GM19467 (cell line): Measurements from ENCODE around the gene DLG2.

Experiments used
- ATAC-seq: cut with Tn5 transposase; IDR thresholded peaks from one replicate; pipeline ENCODE4 v1.9.1; 2021; ENCODE audit warnings: mild to moderate bottlenecking, moderate library complexity; ENCODE audit not compliant: unreplicated experiment

DLG2 gene

DNA sequence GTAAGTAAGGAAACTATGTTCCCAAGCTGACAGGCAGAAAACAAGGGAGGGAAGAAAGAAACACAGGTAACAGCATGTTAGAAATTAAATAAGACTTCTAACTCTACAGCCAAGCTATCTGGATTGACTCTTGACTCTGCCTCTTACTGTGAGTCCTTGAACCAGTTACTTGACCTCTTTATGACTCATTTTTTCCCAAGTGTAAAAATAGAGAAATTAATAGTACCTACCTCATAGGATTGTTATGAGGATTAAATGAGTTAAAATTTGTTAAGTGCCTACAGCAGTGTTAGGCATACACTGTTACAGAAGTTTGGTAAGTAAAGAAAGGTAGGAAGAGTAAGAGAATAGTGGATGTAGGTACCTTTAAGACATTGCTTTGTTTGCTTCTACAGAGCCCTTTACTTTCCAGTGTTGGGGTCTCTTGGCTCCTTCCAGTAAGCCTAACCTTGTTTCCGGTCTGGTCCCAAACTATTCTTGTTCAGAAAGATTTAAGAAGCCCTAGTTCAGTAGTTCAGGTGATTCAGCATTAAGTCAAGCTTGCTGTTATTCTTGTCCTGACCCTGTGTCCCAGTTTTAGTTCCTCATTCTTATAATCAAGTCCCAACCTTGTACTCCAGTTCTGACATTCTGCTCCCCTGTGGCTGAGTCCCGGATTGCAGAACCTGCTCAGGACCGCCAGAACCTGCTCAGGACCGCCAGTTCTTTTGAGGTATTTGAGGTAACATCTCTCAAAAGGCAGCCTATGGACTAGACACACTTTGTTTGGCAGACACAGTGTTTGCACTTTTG is 1377.6 kb downstream of the DLG2 start:
- peak; percentile 64 for ATAC-seq

DNA sequence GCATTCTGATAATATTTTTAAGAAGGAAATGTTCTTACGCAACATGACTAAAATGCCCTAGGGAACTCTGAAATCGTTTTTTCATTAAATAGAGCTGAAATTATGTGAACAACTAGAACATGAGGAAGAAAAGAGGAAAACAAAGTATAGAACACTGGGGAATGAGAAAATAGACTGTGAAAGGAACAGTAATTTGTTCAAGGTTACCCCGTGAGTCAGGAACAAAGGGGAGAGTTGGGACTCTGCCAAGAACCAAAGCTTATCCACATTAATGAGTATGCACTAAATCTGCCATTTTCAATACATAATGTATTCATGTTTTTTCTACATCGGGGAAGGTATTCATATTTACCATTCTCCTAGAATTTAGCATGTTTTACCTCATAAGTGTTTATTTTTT is 1379.2 kb downstream of the DLG2 start:
- no peak for ATAC-seq

DNA sequence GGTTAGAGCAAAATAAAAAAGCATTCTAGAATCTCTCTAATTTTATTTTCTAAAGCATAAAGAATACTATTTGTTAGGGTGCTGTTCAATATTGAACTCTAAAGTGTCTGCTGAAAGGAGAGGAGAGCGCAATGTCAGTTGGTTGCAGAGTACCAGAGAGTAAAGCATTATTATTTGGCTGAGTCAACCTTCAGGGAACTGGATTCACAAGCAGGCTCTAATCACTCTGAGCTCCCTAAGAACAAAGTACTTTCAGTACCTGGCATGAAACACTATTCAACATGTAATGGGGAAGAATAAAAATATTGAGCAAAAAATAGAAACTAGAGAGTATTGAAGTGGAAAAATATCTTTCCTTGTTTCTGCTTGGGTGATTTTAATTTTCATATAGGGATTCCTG is 1380.0 kb downstream of the DLG2 start:
- ATAC-seq = no peak

DNA sequence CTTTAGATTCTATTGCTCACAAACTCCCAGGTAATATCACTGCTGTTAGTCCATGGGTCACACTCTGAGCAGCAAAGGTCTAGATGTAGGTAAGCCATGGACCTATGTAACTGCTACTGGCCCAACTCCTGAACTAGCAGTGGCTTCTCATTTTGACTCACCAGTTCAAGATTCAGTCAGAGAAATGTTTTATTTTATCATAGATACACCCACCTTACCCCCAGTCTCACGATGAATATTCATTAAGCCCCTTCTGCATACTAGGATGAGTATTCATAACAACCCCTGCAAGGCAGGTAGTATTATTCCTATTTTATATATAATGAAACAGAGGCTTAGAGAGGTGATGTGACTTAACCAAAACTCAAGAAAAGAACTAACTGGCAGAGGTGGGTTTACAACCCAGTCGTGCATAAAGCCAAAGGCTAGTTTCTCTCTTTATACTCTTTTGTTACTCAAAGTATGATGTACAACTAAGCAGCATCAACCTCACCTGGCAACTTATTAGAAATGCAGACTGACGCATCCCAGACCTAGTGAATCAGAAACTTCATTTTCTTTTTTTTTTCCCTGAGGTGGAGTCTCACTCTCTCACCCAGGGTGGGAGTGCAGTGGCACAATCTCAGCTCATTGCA is 1383.4 kb downstream of the DLG2 start:
- no peak for ATAC-seq

DNA sequence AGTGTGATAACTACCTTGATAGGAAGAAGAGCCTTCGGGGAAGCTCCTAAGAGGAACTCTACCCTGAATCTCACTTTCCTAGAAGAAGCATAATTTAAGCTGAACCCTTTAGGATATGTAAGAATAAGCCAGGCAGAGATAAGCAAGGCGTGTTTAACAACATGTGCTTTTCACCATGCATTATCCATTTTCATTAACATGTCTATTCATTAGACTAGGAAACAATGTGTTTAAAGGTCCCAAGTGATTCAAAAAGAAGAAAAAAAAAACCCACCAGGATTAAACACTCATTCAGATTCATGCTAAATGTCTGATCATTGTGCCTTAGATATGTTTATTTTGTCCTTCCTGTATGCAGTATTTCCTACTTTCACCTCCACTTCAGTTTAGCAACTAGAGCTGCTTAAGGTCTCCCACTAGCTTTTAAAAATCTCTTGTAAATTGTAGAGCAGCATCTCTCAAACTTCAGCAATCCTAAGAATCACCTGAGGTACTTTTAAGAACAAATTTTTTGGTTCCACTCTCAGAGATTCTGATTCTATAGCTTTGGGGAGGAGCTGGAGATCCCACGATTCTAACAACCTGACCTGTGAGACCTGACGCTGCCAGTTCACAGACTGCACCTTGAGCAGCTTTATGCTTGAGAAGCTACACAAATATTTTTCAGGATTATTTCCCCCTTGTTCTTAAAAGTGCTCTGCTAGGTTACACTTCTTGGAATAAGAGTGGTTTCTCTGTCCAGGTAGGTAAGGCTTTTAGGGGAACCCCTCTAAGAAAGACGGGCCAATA is 1385.6 kb downstream of the DLG2 start:
- ATAC-seq = no peak

DNA sequence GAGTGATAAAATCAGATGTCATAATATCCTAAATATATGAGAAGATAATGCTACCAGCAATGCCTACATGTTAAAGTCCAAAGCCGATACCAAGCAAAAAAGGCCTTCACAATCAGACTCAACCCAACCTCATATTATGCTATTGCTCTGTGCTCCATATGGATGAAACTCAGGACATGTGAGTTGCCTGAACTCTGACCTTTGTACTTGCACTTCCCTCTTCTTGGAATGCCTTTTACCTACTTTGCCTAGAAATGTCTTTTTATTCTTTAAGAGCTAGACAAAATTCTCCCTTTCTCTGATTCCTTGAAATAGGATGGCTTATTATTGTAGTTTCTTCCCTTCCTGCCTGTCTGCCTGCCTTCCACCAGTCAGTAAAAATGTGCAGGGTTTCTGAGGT is 1386.3 kb downstream of the DLG2 start:
- no peak for ATAC-seq

DNA sequence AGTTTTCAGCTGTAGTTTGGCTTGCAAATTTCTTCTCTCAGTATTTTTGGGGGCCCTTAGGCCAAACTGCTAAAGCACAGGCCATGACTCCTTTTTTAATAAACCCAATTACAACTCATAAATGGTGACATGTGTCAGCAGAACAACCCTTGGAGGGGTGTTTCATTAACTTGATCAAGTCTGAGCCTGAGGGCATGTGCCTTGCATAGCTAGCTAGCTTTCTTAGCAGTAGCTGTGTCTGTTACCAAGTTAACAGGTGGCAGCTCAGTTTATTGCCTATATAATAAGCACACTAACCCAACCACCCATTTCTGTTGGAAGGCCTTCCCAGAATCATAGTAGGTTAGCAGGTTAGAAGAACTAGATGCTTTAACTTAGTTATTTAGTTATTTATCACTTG is 1390.7 kb downstream of the DLG2 start:
- no peak for ATAC-seq

DNA sequence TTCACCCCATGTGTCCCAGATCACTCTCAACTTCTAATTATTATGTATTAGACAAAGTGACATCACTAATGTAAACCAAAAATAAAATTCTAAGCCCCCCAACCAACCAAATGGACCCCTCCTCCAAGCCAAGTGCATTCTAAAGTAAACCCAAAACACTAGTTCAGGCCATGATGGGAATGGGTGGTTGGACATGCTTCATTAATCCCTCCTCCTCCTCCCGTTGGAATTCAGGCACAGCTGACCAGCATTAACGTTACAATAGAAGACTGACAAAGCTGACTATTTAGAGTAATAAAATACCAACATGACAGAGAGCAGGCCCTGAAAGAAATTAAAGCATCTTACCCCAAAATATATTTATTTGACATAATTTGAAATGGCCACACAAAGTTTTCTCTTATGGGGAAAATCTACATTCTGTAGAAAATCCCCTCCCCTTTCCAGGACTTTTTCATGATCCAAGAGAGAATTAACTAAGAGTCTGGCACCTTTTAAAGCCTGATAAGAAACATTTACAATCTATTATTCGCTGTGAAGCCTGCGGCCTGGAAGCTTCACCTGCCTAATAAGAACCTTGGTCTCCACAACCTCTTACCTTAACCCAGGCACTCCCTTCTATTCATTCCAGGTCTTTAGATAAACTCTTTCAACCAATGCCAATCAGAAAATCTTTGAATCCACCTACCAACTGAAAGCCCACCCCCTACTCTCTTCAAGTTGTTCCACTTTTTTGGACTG is 1392.5 kb downstream of the DLG2 start:
- ATAC-seq = no peak

DNA sequence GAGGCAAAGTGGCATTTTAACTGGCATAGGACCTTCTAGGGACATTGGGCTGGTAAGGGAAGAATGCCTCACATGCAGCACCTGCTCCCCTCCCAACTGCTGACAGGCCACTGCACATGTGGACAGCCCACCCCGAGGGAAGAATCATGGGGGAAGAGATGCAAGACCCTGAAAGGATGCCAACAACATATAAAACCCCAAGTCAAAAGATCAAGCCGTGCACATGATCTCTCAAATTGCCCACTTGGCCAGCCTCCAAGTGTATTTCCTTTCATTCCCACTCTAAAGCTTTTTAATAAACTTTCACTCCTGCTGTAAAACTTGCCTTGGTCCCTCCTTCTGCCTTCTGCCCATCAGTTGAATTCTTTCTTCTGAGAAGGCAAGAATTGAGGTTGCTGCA is 1393.1 kb downstream of the DLG2 start:
- no peak for ATAC-seq

DNA sequence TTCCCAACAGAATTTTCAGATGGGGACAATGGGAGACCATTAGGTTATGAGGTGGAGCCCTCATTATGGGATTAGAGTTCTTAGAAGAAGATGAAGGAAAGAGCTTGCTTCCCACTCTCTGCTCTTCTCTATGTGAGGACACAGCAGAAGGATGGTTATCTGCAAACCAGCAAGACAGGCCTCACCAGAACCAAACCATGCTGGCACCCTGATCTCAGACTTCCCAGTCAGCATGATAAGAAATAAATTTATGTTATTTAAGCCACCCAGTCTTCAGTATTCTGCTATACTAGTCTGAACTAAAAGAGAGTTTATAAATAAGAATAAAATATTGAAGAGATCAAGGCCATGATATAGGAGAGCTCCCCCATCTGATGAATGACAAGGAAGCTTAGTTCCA is 1394.6 kb downstream of the DLG2 start:
- no peak for ATAC-seq

DNA sequence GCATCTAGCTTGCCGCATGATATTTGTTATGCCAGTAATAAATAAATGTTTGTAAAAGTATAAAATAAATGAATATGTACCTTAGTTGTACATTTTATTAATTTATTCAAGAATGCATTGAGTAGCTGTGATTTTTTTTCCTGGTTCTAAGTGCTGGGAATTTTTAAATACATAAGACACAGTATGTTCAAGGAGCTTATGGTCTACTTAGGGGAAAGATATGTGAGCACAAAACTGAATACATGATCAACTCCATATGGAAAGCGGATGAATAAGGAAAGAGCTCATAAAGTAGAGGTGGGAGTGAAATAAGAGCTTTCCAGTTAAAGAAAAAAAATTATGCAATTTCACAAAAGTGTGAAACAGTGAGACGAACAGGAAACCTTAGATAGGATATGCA is 1396.7 kb downstream of the DLG2 start:
- no peak for ATAC-seq

DNA sequence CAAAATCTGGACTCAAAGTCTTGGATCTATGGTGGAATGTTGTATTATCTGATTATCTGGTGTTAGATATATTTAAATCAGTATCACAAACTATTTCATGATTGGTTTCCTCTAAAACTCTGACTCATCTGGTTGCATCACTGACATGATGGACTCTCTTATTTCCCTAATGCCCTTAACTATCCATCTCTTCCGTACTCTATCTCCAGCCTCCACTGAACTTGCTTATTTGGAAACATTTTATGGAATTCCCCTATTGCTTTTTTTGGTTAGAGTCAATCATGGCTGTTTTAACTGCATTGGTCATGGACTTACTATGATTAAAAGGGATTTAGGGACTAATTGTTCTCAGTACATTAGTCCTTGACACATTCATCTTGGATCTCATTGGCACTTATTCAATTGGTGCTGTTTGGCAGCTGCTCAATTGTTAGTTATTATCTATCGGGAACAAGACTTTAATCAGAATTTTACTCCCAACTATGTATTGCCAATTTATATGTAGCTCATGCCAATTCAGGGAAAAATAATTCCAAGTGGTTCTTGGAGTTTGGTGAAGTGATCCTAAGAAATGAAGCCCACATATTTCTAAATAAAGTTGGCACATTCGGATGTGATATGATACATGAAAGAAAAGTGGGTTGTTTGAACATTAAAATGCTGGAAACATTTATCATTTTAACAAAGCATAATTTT is 1399.0 kb downstream of the DLG2 start:
- no peak for ATAC-seq

DNA sequence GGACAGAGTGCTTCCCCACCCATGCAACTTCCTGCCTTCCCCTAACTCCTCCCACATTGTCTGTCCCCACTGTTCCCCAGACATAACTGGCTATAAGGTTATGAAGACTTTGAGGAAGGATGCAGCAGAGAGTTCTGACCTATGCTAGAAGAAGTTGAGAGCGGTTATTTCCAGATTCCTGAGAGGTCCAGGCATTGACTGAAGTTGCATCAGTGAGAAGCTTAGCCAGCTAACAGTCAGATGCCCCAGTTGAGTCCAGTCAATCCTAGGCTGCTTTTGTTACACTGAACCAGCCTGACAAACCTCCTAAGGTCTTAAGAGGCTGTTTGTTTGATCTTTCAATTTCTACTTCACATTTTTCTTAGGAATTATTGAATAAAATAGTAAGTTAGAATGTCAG is 1403.1 kb downstream of the DLG2 start:
- ATAC-seq = no peak

DNA sequence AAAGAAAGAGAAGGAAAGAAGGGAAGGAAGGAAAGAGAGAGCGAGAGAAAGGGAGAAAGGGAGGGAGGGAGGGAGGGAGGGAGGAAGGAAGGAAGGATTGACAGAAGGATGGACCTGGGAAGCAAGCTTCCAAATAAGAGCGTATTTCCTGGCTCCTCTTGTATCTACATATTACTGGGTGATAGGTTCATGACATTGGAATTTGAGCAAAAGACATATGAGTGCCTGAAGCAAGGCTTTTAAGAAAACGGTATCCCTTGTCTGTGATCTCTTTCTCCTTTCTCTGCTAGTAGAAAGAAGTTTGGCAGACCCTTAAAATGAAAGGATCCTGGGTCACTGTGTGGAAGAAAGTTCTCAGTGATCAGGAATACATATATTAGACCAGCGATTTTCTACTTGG is 1408.8 kb downstream of the DLG2 start:
- ATAC-seq = no peak

DNA sequence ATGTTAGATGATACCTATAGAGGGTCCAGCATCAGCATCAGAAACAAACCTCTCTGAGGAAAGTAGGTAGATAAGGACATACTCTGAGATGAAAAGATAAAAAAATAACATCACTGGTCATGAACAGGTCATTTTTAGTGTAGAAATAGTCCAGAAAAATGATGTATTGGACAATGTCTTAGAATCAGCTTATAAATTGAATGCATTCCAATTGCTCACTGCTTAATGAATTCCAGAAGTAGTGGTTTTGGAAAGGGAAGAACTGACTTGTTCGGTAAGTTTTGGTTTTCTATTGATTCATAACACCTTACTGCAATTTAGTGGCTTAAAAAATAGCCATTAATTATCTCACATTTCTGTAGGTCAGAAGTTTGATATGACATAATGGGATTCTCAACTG is 1411.5 kb downstream of the DLG2 start:
- no peak for ATAC-seq

DNA sequence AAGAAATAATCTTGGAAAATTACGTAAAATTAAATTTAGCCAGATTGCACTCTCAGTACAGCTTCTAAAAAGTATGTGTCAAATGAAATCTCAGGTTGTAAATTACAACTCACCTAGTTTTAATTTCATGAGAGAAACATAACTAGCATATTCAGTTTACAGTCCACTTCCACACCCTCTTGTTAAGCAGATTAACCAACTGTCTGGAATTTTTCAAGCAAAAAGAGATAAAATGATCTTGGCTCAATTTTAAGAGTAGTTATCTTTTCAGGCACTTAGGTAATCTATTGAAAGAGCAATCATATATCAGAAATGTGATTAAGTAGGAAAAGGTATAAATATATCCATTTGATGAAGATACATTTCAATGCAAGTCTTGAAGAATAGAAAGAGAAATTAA is 1412.6 kb downstream of the DLG2 start:
- ATAC-seq = no peak

DNA sequence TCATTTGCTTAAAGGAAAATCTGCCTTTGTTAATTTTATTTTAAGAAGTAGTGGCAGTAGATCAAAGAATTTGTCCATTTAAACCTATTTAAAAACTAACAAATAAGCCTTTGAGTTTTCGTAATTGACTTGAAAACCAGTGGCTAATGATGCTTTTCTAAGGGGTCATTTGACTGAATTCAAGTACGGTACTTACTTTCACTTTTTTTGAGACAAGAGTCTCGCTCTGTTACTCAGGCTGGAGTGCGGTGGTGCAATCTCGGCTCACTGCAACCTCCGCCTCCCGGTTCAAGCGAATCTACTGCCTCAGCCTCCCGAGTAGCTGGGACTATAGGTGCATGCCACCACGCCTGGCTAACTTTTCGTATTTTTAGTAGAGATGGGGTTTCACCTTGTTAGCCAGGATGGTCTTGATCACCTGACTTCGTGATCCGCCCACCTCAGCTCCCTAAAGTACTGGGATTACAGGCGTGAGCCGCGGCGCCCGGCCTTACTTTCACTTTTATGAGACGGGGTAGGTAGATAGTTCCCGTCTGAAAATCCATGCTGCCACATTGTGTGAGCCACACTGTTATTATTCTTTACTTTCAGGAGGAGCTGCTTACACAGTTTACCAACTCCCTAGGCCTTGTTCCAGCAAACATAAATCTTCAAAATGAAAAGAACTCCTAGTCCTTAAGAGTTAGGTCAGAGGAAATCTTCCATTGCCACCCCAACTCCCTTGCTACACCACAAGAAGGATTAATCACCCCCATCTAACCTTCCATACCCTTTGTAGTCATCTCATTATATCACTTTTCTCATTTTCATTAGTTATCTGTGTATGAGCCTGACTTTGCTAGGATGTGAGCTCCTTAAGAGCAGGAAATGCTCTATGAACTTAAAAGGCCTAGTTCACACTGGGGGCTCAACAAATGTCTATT is 1414.4 kb downstream of the DLG2 start:
- no peak for ATAC-seq

DNA sequence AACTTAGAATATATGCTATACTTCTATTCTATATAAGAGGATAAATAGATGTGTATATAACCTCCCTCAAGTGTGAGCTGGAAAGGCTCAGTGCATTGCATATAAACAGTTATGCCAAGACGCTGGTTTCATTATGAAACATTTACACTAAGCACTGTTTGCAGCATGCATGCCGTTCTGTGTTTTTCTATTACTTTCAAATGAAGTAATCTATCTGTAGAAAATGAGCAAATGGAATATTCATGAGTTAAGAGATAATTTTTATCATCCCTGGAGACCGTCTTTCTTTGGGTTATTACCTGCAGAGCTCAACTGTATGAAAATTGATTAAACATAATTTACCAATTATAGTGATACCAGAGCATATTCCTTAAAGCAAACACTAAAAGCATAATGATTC is 1415.2 kb downstream of the DLG2 start:
- no peak for ATAC-seq

DNA sequence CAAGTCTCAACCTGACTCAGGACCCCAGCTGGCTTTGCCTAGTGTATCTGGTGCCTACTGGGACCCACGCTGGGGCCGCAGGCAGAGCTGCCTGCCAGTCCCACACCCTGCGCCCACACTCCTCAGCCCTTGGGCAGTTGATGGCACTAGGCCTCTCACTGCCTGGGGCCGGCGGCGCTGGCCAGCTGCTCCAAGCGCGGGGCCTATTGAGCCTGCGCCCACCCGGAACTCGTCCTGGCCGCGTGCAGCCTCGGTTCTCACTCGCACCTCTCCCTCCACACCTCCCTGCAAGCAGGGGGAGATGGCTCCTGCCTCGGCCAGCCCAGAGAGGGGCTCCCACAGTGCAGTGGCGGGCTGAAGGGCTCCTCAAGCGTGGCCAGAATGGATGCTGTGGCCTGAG is 1432.4 kb downstream of the DLG2 start:
- no peak for ATAC-seq

DNA sequence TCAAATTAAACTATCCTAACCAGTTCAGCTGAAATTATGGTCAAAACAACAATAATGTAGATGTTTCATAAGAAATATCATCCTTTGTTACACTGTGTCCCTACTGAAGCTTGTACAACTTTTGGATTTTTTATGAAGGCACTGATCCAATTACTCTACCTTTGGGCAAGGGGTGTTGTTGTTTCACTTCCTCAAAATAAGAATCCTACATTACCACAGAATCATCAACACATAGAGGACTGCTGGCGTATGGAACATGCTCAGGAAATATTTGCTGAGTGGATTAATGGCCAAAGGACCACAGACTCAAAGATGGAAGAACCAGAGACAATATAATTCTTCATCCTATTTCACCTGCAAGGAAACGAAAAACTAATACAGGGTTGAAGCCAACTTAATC is 1433.4 kb downstream of the DLG2 start:
- no peak for ATAC-seq
